HepG2 (cell line): ENCODE measurements around the gene MSANTD2. TPM values are rescaled to one million over a fixed set of nuclear protein-coding genes. Genes with fewer than 3 reads are reported as not detected.
A peak's percentile ranks its signal among the peaks of the same experiment; 100 is the strongest.

Source experiments
- ATF2 ChIP-seq: sonication (generic); formaldehyde crosslinking; IDR thresholded peaks from 2 replicates; pipeline ENCODE4 v1.4.0; 2020; ENCODE audit warnings: missing genetic modification reagents
- CBFB ChIP-seq: sonication (generic); formaldehyde crosslinking; IDR thresholded peaks from 2 replicates; pipeline ENCODE4 v1.4.0; 2020; ENCODE audit warnings: missing genetic modification reagents
- DDIT3 ChIP-seq: sonication (generic); formaldehyde crosslinking; IDR thresholded peaks from 2 replicates; pipeline ENCODE4 v1.4.0; 2020; ENCODE audit warnings: mild to moderate bottlenecking, missing genetic modification reagents
- HCFC1 ChIP-seq: fragments of 150-350 bp; IDR thresholded peaks from 2 replicates; pipeline ENCODE4 v1.6.1; 2014; ENCODE audit warnings: low read depth, low read length
- KAT2B ChIP-seq: fragments of 150-350 bp; IDR thresholded peaks from 2 replicates; pipeline ENCODE4 v1.6.1; 2014; ENCODE audit warnings: low read depth, low read length, borderline replicate concordance
- KDM2A ChIP-seq: sonication (generic); formaldehyde crosslinking; IDR thresholded peaks from 2 replicates; pipeline ENCODE4 v1.4.0; 2020; ENCODE audit warnings: low read depth, missing genetic modification reagents, borderline replicate concordance
- PCBP1 ChIP-seq: fragments of 200-400 bp; formaldehyde crosslinking; IDR thresholded peaks from 2 replicates; pipeline ENCODE4 v1.6.1; 2017; ENCODE audit warnings: mild to moderate bottlenecking, low read depth, low read length, borderline replicate concordance
- SMARCE1 ChIP-seq: fragments of 450-650 bp; IDR thresholded peaks from 2 replicates; pipeline ENCODE4 v1.6.1; 2017; ENCODE audit warnings: borderline replicate concordance
- SOX6 ChIP-seq, 2 experiments: fragments of 450-650 bp in 1 of 2; sonication (generic) in 1 of 2; formaldehyde crosslinking in 1 of 2; IDR thresholded peaks; 2 replicates each; pipeline versions ENCODE4 v1.4.0 to v1.6.1; 2017 to 2020; ENCODE audit warnings: antibody characterized with exemption in 1 of 2, mild to moderate bottlenecking in 1 of 2, missing genetic modification reagents in 1 of 2
- TEAD3 ChIP-seq: optimal IDR thresholded peaks from 2 replicates; pipeline ENCODE3; 2016; ENCODE audit warnings: borderline replicate concordance
- U2AF1 ChIP-seq: fragments of 200-400 bp; formaldehyde crosslinking; optimal IDR thresholded peaks from 2 replicates; pipeline ENCODE3; 2017; ENCODE audit warnings: mild to moderate bottlenecking, low read depth, low read length
- ZFP91 ChIP-seq: sonication (generic); formaldehyde crosslinking; IDR thresholded peaks from 2 replicates; pipeline ENCODE4 v1.9.0; 2022; ENCODE audit warnings: missing genetic modification reagents, mild to moderate bottlenecking, borderline replicate concordance
- ZNF607 ChIP-seq: sonication (generic); formaldehyde crosslinking; IDR thresholded peaks from 2 replicates; pipeline ENCODE4 v1.5.1; 2020; ENCODE audit warnings: missing genetic modification reagents, mild to moderate bottlenecking, borderline replicate concordance
- ZNF75D ChIP-seq: sonication (generic); formaldehyde crosslinking; IDR thresholded peaks from 2 replicates; pipeline ENCODE4 v1.8.1; 2023; ENCODE audit warnings: missing genetic modification reagents, mild to moderate bottlenecking, borderline replicate concordance
- polyA plus RNA-seq, 8 experiments: library from polyadenylated mRNA; depleted of rRNA in 3 of 8; stranded (reverse) in 7 of 8; unstranded in 1 of 8; fragments of >200 nt; fragmentation: Illumina TruSeq in 4 of 8; extraction: Trizol in 4 of 8; gene quantifications; 2 replicates each; pipeline versions ENCODE4 v1.2.1 to v1.2.3, GENCODE V29; 2011 to 2016; ENCODE audit warnings: low read depth in 4 of 8, missing spikeins in 1 of 8, mixed read lengths in 1 of 8; ENCODE audit not compliant: insufficient read depth in 1 of 8
- total RNA-seq, 5 experiments: library from RNA; depleted of rRNA; stranded (reverse); fragments of >200 nt; fragmentation: Illumina TruSeq; extraction: Trizol; gene quantifications; 2 replicates each; pipeline ENCODE4 v1.2.3, GENCODE V29; 2016; ENCODE audit warnings: low read depth in 1 of 5
- TF ChIP-seq, protein P1 (sequence below): IDR thresholded peaks from 2 replicates; pipeline ENCODE4 v1.6.1; 2016; ENCODE audit warnings: missing compliant biosample characterization, missing genetic modification reagents, borderline replicate concordance
- TF ChIP-seq, protein P2 (sequence below): sonication (generic); formaldehyde crosslinking; IDR thresholded peaks from 2 replicates; pipeline ENCODE4 v1.4.0; 2020; ENCODE audit warnings: missing genetic modification reagents, borderline replicate concordance
- TF ChIP-seq, protein P3 (sequence below): sonication (generic); formaldehyde crosslinking; IDR thresholded peaks from 2 replicates; pipeline ENCODE4 v1.5.1; 2020; ENCODE audit warnings: missing genetic modification reagents, mild to moderate bottlenecking, borderline replicate concordance
- TF ChIP-seq, protein P4 (sequence below): sonication (generic); formaldehyde crosslinking; IDR thresholded peaks from 2 replicates; pipeline ENCODE4 v1.5.0; 2020; ENCODE audit warnings: missing genetic modification reagents, mild to moderate bottlenecking, borderline replicate concordance

Gene MSANTD2
- total and polyA plus RNA-seq, 2 of the 13 experiments (the other 11 are each of a cell fraction or from before 2014, with no cell fraction given): 8.7 to 10.1 TPM

DNA sequence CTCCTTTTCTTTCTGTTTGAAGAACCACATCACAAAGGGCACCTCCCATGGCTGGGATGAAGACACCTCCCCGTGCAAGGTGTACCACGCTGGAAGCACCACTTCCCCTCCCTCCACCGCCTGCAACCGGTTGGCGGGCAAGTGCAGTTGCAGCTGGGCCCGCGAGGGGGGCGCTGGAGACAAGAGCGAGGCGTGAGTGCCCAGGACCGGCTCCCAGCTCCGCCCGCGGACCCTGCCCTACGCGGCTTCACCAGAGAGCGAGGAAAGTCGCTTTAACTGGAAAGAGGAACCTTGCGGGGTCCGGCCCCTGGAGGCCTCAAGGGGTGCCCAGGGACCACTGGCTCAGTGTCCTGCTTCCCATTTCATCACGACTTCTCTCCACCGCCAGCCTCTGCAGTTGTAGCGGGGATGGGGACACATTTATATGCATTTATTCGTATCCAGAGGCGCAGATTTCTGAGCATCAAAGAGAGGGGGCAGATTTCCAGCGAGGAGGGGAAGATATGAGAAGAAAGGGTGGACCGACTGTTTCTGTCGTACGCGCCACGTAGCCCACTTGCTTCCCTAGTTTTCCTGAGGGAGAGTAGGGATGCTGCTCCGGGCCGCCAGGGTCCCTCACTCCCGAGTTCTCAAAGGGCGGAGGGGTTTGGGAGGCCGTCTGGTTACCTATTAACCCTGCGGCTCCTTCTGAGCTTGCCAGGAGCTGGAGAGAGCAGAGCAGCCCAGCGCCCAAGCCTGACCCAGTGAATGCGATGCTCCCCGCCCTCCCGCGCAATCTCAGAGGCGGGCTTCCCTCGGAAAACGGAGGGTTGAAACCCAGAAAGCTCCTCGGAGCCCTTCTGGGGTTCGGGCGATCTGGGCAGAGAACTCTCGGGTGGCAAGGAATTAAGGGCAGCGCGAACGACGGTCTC, 41.6 kb downstream of the MSANTD2 start (continued):
- TF ChIP-seq, protein P1, sequence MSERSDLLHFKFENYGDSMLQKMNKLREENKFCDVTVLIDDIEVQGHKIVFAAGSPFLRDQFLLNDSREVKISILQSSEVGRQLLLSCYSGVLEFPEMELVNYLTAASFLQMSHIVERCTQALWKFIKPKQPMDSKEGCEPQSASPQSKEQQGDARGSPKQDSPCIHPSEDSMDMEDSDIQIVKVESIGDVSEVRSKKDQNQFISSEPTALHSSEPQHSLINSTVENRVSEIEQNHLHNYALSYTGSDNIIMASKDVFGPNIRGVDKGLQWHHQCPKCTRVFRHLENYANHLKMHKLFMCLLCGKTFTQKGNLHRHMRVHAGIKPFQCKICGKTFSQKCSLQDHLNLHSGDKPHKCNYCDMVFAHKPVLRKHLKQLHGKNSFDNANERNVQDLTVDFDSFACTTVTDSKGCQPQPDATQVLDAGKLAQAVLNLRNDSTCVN: no peak
- TF ChIP-seq PCBP1 (no peak), DDIT3 (CRISPR knock-in tag) (no peak), SOX6 (IDR thresholded peaks at IDR 0.05) (no peak), SOX6 (CRISPR knock-in tag; IDR thresholded peaks at IDR 0.05) (peak; percentile 25), HCFC1 (no peak), U2AF1 (no peak), KDM2A (CRISPR knock-in tag) (peak; percentile 57), ZFP91 (CRISPR knock-in tag) (peak; percentile 58; the same call in 1 of the 2 replicates), CBFB (CRISPR knock-in tag) (no peak), TEAD3 (no peak), SMARCE1 (no peak), ATF2 (CRISPR knock-in tag) (no peak), KAT2B (no peak), ZNF75D (CRISPR knock-in tag) (no peak), ZNF607 (CRISPR knock-in tag) (no peak)
- TF ChIP-seq, protein P2, sequence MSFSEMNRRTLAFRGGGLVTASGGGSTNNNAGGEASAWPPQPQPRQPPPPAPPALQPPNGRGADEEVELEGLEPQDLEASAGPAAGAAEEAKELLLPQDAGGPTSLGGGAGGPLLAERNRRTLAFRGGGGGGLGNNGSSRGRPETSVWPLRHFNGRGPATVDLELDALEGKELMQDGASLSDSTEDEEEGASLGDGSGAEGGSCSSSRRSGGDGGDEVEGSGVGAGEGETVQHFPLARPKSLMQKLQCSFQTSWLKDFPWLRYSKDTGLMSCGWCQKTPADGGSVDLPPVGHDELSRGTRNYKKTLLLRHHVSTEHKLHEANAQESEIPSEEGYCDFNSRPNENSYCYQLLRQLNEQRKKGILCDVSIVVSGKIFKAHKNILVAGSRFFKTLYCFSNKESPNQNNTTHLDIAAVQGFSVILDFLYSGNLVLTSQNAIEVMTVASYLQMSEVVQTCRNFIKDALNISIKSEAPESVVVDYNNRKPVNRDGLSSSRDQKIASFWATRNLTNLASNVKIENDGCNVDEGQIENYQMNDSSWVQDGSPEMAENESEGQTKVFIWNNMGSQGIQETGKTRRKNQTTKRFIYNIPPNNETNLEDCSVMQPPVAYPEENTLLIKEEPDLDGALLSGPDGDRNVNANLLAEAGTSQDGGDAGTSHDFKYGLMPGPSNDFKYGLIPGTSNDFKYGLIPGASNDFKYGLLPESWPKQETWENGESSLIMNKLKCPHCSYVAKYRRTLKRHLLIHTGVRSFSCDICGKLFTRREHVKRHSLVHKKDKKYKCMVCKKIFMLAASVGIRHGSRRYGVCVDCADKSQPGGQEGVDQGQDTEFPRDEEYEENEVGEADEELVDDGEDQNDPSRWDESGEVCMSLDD (CRISPR knock-in tag): no peak
- TF ChIP-seq, protein P3, sequence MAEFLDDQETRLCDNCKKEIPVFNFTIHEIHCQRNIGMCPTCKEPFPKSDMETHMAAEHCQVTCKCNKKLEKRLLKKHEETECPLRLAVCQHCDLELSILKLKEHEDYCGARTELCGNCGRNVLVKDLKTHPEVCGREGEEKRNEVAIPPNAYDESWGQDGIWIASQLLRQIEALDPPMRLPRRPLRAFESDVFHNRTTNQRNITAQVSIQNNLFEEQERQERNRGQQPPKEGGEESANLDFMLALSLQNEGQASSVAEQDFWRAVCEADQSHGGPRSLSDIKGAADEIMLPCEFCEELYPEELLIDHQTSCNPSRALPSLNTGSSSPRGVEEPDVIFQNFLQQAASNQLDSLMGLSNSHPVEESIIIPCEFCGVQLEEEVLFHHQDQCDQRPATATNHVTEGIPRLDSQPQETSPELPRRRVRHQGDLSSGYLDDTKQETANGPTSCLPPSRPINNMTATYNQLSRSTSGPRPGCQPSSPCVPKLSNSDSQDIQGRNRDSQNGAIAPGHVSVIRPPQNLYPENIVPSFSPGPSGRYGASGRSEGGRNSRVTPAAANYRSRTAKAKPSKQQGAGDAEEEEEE (CRISPR knock-in tag): no peak
- TF ChIP-seq, protein P4, sequence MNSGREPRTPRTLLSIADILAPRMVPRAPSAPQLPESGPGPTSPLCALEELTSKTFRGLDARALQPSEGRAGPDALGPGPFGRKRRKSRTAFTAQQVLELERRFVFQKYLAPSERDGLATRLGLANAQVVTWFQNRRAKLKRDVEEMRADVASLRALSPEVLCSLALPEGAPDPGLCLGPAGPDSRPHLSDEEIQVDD (CRISPR knock-in tag): no peak
